ENCODE measurements around the gene NOL3.

NOL3 gene

GRCh38 chr16:67190448-67191399 lies 20.4 kb downstream of the NOL3 start:
- no peak for DNase-seq

DNA sequence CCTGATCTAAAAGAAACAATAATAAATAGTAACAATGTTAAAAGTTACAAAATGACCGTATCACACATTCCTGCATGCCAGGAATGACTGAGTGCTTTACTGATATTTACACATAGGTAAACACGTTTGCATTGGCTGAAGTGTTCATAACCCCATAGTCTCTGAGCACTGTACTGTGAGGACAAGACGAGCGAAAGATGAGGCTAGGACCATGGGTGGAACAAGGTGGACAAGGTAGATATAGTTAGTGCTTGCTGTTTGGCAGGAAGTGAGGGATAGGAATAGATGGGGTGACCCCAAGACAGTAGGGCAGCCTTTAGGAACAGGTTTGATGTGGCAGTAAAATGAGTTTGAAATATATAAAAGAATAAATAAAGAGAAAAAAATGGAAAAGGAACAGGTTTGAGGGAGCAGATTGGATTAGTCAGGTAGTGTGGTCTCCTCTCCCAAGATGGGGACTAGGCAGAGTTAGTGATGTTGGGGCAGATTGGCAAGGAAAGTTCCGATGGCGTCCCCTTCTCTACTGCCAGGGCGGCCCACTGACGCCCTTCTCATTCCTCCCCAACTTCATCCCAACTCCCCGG lies 21.2 kb downstream of the NOL3 start:
- no peak for DNase-seq

GRCh38 chr16:67191995-67192681 lies 21.8 kb downstream of the NOL3 start, which contains the start of gene E2F4:
Gene E2F4 (plus strand): TSS chr16:67192155. CDS start chr16:67192228, 73 bp downstream.
- peak; percentile 85 to 90 for DNase-seq

- DNase-seq, result no peak
Observed at GRCh38 chr16:67192781-67193361, 22.5 kb downstream of the NOL3 start.

DNA sequence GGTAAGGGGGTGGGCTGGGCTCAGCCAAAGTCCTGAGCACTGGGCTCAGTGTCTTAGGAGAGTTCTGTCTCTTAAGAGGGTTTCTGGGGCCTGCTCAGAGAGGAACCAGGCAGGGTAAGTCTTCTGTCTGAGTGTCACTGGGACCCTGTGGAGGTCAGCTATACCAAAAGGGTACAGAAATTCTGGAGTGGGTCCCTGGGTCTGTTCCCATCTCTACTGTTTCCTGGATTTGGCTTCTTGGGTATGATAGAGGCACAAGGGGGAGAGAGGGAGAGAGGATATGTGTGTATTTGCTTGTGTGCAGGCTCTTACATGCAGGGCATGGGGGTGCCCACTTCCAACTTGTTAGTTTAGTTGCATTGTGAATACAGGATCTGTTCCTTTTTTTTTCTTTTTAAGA lies 23.2 kb downstream of the NOL3 start:
- no peak for DNase-seq

DNA sequence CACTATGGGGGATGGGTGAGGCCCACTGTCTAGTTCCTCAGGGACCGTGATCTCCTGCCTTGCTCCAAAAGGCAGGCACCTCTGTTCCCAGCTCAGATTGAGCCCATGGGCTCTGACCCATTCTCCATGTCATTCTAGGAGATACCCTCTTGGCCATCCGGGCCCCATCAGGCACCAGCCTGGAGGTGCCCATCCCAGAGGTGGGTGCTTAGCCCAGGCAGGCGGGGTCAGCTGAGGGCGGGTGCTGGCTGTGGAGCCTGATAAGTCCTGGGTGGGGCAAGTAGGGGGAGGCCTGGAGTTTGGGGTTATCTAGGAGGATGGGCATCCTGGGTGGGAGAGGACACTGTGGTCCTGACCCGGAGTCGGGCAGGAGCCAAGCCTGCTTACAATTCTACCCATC lies 23.9 kb downstream of the NOL3 start:
- no peak for DNase-seq

DNA sequence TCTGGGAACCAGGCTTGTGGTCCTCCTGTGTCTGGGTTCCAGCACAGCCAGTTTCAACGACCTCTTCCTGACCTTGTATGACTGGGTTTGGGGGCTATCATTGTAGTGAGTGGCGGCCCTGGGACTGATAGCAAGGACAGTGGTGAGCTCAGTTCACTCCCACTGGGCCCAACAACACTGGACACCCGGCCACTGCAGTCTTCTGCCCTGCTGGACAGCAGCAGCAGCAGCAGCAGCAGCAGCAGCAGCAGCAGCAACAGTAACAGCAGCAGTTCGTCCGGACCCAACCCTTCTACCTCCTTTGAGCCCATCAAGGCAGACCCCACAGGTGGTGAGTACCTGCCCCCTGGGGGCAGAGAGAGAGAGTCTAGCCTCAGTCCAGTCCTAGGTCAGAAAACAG lies 25.3 kb downstream of the NOL3 start:
- no peak for DNase-seq

DNA sequence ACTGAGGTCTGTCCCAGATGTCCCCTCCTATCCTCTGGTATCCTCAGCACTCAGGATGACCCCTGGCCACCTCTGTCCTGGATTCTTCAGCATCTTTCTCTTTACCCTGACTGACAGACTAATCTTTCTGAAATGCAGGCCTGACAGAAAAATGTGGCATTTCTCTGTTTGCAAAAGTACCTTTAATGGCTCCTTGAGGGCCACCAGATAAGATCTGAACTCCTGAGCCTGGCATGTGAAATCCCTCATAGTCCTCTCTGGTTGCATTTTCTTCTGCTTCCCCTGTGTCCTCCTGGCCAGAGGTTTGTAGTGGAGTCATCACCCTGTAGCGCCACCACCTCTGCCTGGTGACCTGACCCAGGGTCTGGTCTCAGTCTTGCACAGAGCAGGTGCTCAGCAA lies 26.5 kb downstream of the NOL3 start:
- no peak for DNase-seq

- no peak for DNase-seq
Observed at GRCh38 chr16:67197704-67198103, 27.4 kb downstream of the NOL3 start.

GRCh38 chr16:67198238-67198734 lies 27.9 kb downstream of the NOL3 start:
- peak; percentile 18 to 28 for DNase-seq

GRCh38 chr16:67199011-67199807 lies 28.9 kb downstream of the NOL3 start, which contains the start of gene ELMO3:
Gene ELMO3 (plus strand): TSS chr16:67199131. CDS start chr16:67199327, 196 bp downstream.
- no peak for DNase-seq

DNA sequence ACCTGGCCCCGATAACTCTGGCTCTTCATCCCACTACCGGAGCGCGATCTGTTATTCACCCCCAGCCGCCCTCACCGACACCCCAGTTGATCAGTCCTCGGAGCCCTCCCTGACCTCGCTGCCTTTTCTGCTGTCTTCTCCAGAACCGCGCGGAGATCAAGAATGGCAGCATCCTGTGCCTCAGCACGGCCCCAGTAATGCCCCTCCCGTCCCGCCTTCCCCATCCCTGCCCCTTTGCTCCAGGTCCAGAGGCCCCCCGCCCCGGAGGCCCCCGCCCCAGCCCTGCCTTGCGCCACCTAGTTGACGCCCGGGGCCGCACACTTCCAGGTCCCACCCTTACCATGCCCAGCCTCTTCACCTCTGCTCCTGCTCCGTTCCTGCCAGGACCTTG lies 29.5 kb downstream of the NOL3 start:
- DNase-seq, result no peak

- no peak for DNase-seq
Observed at GRCh38 chr16:67200491-67200890, 30.2 kb downstream of the NOL3 start.

DNA sequence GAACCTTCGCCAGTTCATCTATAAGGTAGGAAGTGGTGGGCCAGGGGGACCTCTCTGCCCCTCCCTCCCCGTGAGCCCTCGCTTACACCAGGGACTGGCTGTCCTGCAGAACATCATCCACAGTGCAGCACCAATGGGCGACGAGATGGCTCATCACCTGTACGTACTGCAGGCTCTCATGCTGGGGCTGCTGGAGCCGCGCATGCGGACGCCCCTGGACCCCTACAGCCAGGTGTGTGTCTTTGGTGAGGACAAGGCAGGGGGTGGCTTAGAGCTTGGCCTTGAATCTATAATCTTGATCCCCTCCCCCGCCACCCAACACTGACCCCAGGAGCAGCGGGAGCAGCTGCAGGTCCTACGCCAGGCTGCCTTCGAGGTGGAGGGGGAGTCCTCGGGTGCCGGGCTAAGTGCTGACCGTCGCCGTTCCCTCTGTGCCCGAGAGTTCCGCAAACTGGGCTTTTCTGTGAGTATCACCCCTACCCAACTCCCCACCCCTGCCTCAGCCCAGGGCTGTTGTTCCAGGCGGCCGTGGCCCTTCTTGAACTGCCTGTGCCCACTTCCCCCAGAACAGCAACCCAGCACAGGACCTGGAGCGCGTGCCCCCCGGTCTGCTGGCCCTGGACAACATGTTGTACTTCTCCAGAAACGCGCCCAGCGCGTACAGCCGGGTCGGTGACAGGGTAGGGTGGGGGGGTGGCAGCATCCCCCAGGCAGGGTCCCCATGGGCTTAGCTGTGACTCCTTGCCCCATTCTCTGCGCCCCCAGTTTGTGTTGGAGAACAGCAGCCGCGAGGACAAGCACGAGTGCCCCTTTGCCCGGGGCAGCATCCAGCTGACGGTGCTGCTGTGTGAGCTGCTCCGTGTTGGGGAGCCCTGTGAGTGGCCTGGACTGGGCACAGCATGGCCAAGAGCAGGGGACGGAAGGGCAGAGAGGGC lies 31.3 kb downstream of the NOL3 start:
- DNase-seq, result no peak

DNA sequence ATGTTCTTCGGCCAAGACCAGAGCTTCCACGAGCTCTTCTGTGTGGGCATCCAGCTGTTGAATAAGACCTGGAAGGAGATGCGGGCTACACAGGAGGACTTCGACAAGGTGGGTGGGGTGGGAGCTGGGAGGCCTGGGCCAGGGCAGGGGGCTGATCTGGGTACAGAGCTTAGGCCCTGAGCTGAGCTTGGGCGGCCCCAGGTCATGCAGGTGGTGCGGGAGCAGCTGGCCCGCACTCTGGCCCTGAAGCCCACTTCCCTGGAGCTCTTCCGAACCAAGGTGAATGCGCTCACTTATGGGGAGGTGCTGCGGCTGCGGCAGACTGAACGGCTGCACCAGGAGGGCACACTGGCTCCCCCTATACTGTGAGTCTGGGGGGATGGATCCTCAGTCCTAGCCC lies 32.1 kb downstream of the NOL3 start:
- no peak for DNase-seq

GRCh38 chr16:67202956-67203493 lies 32.7 kb downstream of the NOL3 start:
- DNase-seq, result no peak

DNA sequence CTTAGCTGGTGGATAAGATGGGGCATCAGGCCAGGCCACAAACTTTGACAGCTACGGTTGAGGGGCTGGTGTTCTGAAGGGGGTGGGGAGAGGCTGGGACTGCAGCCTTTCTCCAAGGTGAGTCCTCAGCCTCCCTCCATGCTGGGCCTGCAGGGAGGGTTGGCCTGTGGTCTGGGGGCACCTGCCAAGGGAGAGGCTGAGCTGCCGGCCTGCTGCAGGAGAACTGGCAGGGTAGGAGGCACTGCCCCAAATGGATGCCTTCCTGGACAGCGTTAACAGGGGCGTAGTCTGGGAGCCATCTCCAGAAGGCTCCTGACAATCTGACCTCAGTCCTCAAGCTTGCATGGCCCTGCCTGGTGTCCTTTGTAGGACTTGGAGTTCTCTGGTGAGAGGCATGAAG lies 33.7 kb downstream of the NOL3 start:
- no peak for DNase-seq

DNA sequence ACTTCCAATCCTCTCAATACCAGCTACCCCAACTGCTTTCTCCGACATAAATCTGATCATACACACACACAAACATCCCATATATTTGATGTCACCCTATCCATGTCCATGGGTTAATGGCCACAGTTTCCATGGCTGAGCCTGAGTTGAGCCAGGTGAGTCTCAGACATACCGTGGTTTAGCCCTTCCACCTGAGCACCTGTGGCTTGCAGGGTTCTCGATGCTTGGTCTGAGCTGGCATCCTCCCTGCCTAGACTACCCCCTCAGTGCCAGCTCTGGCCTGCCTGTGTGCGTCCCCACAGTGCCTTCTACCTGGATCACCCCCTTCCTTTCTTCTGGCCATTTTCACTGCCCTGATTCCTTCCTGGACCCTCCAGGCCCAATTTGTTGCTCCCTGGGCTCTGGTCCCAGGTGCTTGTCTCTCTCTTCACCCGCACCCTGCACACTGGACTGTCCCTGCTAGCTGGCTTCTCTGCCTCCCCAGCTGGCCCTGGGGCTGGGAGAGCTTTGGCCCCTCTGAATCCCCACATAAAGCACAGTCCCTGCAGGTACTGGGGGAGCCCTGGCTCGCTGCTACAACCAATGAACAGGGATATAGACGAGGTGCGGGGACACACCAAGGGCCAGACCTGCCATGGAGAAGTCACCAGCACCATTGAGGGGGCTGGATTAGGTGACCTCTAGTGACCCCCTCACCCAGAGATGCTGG lies 35.9 kb downstream of the NOL3 start:
- no peak for DNase-seq

DNA sequence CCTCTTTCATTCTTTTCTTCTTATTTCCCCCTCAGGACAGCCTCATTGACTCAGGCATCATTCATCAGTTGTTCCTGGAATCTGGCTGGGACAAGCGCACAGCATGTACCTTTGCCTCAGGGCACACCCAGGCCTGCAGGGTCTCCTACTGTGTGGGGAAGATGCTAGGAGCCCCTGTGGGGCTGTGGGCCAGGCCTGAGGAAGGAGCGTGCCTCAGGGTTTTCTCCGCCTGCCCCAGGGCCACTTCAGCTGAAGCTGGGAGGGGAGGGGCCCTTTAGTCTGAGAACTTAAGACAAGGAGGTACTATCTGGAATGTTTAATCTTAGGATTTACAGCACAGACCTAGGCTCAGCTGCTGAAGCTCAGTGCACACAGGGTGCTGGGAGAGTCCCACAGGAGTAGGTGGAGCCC lies 36.5 kb downstream of the NOL3 start:
- no peak for DNase-seq
